Measurements from ENCODE around the gene RABL2B. TPM values are rescaled to one million over a fixed set of nuclear protein-coding genes. Genes with fewer than 3 reads are reported as not detected.

Gene RABL2B
- total and polyA plus RNA-seq, 2 experiments from 2014 or later: 9.7 to 11.8 TPM

GRCh38 chr22:50725597-50725996 is 57.8 kb downstream of the RABL2B start (continued):
- no peak for TF ChIP-seq EZH2 (IDR thresholded peaks at IDR 0.05; ENCODE audit: low read depth, unreplicated experiment)
- no peak for TF ChIP-seq POLR2AphosphoS5 (IDR thresholded peaks at IDR 0.05; ENCODE audit: low read depth)
- TF ChIP-seq NANOG (IDR thresholded peaks at IDR 0.05; ENCODE audit: borderline replicate concordance): no peak
- no peak for TF ChIP-seq CTCF (conservative IDR thresholded peaks at IDR 0.05; ENCODE audit: low read depth in 2 of 2)
- TF ChIP-seq, protein P1, sequence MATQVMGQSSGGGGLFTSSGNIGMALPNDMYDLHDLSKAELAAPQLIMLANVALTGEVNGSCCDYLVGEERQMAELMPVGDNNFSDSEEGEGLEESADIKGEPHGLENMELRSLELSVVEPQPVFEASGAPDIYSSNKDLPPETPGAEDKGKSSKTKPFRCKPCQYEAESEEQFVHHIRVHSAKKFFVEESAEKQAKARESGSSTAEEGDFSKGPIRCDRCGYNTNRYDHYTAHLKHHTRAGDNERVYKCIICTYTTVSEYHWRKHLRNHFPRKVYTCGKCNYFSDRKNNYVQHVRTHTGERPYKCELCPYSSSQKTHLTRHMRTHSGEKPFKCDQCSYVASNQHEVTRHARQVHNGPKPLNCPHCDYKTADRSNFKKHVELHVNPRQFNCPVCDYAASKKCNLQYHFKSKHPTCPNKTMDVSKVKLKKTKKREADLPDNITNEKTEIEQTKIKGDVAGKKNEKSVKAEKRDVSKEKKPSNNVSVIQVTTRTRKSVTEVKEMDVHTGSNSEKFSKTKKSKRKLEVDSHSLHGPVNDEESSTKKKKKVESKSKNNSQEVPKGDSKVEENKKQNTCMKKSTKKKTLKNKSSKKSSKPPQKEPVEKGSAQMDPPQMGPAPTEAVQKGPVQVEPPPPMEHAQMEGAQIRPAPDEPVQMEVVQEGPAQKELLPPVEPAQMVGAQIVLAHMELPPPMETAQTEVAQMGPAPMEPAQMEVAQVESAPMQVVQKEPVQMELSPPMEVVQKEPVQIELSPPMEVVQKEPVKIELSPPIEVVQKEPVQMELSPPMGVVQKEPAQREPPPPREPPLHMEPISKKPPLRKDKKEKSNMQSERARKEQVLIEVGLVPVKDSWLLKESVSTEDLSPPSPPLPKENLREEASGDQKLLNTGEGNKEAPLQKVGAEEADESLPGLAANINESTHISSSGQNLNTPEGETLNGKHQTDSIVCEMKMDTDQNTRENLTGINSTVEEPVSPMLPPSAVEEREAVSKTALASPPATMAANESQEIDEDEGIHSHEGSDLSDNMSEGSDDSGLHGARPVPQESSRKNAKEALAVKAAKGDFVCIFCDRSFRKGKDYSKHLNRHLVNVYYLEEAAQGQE (IDR thresholded peaks at IDR 0.05; ENCODE audit: unreplicated experiment): no peak
- no peak for TF ChIP-seq EZH2phosphoT487 (IDR thresholded peaks at IDR 0.05; ENCODE audit: unreplicated experiment)
- TF ChIP-seq JUNB (IDR thresholded peaks at IDR 0.05; ENCODE audit: unreplicated experiment): no peak

DNA sequence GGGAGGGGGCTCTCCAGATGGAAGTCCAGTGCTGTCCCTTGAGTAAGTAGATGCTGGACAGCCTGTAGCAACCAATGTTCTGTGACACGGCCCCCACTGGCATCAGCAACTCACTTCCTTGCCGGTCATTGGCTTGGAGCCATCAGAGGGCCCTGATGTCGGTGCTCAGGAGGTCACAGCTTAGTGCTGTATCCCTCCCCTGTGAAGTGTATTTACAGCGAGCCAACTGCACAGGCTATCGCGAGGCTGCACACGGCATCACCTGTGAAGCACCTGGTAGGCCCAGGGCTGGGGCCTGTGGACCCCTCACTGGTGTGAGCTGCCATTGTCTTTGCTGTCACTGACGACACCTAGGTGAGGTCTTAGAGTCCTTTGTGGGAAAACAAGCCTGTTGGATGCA is 58.8 kb downstream of the RABL2B start:
- Histone ChIP-seq H3K36me3 (ENCODE audit: insufficient read depth) (no peaks in the 10 kb centered on the region), H3K4me2 (no peak overlapping the region), H3K9me2 (ENCODE audit: insufficient read depth) (no peaks in the 10 kb centered on the region), H3K4me3 (no peak overlapping the region), H3K27me3 (ENCODE audit: insufficient read depth) (peaks cover 49% of the 10 kb centered on the region), H4K20me1 (replicated peaks; ENCODE audit: insufficient read depth) (no peaks in the 10 kb centered on the region; the same call in 1 of the 2 replicates), H3K79me2 (replicated peaks; ENCODE audit: insufficient read depth) (no peaks in the 10 kb centered on the region), H3K27ac (ENCODE audit: low read depth) (no peak overlapping the region), H2AFZ (no peak overlapping the region), H3K4me1 (ENCODE audit: insufficient read depth) (0 out of 2 replicates have a peak, but pooled peaks cover 4% of the 10 kb centered on the region), H3F3A (replicated peaks; ENCODE audit: low read depth) (no peaks in the 10 kb centered on the region)
- Mint-ChIP-seq H3K4me1 (peaks cover 4% of the 10 kb centered on the region; the same call in 2 of the 3 replicates), H3K27ac (no peak overlapping the region), H3K36me3 (ENCODE audit: low read depth) (no peaks in the 10 kb centered on the region; the same call in 2 of the 3 replicates), H3K27me3 (ENCODE audit: insufficient read depth, low read depth, poor library complexity) (peaks cover 49% of the 10 kb centered on the region), H3K9me3 (peaks cover 3% of the 10 kb centered on the region), H3K4me3 (no peak overlapping the region)
- DNase-seq (ENCODE audit: low spot score) (no peak), ATAC-seq (no peak)
- TF ChIP-seq NANOG (IDR thresholded peaks at IDR 0.05; ENCODE audit: borderline replicate concordance) (no peak), JUNB (IDR thresholded peaks at IDR 0.05; ENCODE audit: unreplicated experiment) (no peak), EZH2phosphoT487 (IDR thresholded peaks at IDR 0.05; ENCODE audit: unreplicated experiment) (no peak), POLR2AphosphoS5 (IDR thresholded peaks at IDR 0.05; ENCODE audit: low read depth) (no peak), ZNF114 (CRISPR knock-in tag; IDR thresholded peaks at IDR 0.05) (no peak)
- TF ChIP-seq, protein P2, sequence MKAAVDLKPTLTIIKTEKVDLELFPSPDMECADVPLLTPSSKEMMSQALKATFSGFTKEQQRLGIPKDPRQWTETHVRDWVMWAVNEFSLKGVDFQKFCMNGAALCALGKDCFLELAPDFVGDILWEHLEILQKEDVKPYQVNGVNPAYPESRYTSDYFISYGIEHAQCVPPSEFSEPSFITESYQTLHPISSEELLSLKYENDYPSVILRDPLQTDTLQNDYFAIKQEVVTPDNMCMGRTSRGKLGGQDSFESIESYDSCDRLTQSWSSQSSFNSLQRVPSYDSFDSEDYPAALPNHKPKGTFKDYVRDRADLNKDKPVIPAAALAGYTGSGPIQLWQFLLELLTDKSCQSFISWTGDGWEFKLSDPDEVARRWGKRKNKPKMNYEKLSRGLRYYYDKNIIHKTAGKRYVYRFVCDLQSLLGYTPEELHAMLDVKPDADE (IDR thresholded peaks at IDR 0.05): no peak
- TF ChIP-seq, protein P1 (IDR thresholded peaks at IDR 0.05; ENCODE audit: unreplicated experiment): no peak

Data from GM23338 (cell line).